GM19351 (cell line): Measurements from ENCODE around the gene DQX1.
A peak's percentile ranks its signal among the peaks of the same experiment; 100 is the strongest.

Experiments used
- ATAC-seq: cut with Tn5 transposase; IDR thresholded peaks from one replicate; pipeline ENCODE4 v1.9.1; 2021; ENCODE audit warnings: mild to moderate bottlenecking, moderate library complexity; ENCODE audit not compliant: unreplicated experiment

The DQX1 gene

DNA sequence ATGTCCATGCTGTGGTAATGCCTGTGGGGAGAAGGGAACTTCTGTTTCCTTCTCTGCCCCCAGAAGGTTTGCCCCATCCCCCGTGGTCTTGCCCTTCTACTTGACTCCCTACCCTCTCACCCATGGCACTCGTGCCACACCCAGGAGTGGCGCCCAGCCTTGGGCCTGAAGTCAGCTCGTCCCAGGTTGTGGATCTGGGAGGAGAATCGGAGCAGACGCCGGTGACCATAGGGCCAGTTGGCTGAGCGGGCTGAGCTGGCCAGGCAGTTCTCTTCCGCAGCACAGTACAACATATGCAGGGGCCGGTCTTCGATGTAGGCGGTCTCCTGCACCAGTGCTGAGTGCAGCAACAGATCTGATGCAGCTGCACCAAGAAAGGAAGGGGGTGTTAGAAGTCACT is 8.4 kb upstream of the DQX1 start:
- ATAC-seq: no peak

- ATAC-seq: no peak
Measured at GRCh38 chr2:74533464-74533863, 7.4 kb upstream of the DQX1 start.

DNA sequence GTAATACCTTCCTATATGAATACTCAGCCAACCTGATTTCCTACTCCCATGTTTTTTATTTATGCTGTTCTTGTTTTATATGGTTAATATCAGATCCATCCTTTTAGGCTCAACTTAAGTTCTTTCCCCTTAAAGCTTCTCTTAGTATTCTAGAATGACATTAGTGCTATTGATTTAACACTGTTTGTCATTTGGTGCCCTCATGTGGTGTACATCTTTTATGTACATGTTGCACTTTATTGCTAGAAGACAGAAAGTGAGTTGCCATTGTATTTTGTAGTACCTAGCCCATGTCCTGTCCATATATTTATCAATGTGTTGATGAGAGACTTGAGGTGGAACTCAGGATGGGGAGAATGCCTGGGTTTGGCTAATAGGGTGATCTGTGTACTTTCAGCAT is 6.2 kb upstream of the DQX1 start:
- ATAC-seq: no peak

DNA sequence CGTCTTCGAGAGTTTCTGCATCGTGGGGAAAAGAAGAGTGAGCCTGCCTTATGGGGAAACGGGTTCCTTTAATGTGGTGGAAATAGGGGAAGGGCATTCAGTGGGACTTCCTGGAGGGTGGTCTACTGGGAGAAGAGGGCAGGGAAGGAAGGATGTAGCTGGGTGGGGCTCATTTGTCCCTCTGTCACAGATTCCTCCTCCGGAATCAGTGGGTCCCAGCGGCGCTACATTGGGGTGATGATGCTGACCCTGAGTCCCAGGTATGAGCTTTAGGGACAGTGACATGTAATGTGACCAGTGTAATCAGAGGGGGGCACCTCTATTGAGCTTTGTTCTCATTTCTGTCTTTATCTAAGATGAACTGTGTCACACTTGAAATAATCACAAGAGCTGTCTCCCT is 5.6 kb upstream of the DQX1 start:
- ATAC-seq: no peak

- ATAC-seq: peak; percentile 35
Measured at GRCh38 chr2:74530239-74531187, 4.5 kb upstream of the DQX1 start.

DNA sequence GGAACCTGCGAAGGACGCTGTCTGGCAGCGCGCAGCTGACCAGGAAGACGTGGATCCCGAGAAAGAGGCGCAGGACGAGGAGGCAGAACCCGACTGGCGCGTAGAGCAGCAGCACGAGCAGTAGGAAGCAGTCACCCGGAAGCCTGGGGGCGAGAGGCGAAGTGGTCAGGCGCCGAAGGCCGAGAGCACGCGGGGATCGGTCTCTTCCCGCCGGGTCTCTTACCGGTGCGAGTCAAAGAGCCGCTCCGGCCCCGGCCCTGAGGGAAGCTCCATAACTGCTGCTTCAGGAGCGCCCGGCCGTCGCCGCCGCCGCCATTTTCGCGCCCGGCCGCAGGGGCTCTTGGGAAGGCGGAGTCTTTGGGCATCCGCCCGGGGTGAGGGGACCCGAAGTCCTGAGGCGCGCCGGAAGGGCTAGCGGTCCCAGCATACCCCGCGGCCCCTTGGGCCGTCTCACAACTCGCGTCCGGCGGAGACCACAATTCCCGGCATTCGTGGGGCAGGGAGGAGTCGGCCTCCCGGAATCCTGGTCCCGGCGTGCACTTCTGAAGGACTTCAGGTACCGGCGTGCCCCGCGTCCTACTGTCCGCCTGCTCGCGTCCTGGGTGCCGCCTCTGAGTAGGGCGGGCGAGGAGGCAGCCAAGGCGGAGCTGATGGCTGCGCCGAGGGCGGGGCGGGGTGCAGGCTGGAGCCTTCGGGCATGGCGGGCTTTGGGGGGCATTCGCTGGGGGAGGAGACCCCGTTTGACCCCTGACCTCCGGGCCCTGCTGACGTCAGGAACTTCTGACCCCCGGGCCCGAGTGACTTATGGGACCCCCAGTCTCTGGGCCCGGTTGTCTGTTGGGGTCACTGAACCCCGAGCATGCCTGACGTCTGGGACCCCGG is 3.6 kb upstream of the DQX1 start, which contains the start of the genes AUP1 and HTRA2:
Gene AUP1, minus strand, starts transcription at position 350 of the 882 bp plus-strand sequence. Its CDS starts 77 bp downstream, at position 273.
Gene HTRA2, plus strand, starts transcription at position 577 of the 882 bp plus-strand sequence. Its CDS starts 74 bp downstream, at position 651.
- peak; percentile 76 for ATAC-seq

DNA sequence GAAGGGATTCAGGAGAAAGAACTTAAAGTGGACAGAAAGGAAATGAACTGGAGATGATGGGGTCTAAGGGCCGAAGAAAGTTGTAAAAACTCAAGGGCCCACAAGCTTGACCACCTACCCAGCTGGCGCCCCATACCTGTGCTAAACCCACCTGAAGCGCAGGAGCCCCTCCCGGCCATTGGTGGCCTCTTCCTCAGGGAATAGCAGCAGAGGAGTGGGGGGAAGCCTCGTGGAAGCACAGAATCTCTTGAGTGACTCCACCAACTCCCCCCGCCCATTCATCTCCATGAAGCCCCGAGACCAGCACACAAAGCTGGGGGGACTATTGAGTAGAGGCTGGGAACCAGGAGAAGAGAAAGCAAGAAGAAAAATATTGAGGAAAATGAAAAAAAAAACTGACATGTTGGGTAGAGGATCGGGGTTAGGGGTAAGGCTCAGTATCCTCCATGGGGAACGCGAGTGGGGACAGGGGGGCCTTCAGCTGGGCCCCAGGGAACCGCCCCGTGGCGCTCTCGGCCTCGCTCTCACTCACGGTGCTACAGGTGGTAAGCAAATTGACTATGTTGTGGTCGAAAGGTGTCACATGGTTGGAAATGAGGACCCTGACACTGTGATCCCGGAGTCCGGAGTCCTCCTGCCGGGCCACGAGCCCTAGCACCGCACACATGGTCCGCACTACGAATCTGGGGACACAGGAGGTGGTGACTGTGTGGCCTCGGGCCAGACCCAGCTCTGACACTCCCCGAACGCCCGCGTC is 2.7 kb upstream of the DQX1 start:
- peak; percentile 5 for ATAC-seq

DNA sequence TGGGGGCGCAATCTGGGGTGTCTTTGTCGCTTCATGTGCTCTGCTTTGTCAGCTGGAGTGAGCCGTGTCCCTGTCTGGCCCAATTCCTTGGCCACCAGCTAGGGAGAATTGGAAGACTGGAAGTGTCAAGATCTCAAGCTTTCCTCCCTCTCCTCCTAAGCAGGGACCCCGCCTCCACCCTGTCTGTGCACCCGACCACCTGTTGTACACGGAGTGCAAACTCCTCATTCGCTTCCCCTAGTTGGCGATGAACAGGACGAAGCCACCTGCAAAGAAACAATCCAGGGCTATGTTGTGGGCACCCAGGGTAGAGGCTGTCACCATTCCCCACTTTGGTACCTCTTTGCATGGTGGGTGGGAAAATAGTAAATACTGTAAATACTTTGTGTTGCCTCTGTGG is 1.7 kb upstream of the DQX1 start:
- ATAC-seq: no peak

DNA sequence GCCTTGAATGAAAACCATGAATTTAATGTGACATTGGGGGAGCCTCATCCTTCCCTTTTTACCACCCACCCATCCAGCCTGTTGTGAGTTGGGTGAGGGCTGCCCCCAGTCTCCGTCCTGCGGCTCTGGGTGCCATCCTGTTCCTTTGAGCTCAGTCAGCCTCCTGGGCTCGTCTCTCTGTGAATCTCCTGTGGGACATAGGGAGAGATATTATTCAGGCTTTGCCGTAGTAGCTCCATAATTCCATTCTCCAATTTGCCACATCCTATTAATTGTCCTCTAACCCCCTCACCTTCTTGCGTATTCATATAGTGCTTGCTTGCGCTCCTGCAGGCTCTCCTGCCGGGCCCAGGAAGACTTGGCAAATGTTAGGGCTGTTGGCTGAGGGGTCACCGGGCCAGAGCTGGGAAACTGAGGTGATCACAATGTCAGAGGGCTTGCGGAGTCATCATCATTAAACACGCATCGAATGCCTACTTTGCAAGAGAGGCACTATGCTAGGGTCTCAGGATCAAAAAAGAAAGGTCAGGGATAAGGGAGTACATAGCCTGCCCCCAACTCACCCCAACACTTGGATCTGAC is 709 bp upstream of the DQX1 start:
- no peak for ATAC-seq

DNA sequence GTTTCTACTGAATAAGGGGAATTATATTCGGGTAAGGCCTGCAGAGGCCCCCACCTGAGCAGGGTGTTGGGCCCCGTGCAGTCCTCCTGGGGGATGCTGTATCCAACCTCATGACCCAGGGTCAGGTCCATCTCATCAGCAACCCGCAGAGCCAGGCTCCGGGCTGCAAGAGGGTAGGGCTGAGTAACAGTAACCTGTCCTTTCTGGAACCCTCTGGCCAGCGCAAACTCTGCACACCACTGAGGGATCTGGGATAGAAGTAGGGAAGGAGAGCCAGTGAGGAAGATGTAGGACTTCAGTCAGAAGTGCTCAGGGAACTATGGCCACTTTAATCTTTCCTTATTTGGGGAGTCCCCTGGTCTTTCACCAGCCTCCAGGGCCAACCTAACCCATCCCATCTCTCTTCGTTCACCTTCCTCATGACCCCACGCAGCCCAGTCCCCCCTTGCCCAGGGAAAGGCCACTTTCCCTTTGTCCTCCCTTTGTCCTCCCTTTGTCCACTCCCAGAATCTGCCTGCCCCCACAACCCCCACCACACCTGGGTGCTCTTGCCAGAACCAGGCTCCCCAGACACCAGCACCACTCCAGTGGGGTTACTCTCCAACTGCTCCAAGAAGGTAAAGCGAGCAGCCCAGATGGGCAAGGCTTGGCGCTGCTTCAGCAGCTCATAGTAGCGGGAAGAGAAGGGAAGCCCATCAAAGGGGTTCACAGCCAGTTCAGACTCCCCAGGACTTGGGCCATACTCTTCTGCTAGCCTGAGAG is 895 bp downstream of the DQX1 start:
- no peak for ATAC-seq

- no peak for ATAC-seq
Measured at GRCh38 chr2:74524005-74524404, 2.0 kb downstream of the DQX1 start.

- no peak for ATAC-seq
Measured at GRCh38 chr2:74522516-74522915, 3.5 kb downstream of the DQX1 start.

DNA sequence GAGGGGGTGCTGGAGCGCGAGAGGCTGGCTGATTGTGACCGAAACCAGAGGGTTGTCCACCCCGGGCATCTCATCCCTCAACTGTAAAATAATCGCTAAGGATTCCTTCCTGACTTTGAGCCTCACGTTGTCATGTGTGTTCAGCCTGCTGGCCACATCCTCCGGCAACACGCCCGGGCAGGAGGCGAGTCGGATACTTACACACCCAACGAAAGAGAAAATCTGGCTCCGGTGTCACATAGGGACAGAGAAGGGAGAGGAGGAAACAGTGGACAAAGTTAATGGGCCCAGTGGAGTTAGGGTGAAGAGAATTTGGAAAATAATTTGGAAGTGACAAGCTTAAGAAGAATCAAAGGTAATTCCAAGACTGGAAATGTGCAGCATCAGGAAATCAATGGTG is 9.4 kb downstream of the DQX1 start:
- ATAC-seq: no peak

GRCh38 chr2:74515981-74516633 is 9.9 kb downstream of the DQX1 start:
- no peak for ATAC-seq

GRCh38 chr2:74515271-74515980 is 10.6 kb downstream of the DQX1 start:
- ATAC-seq: no peak

GRCh38 chr2:74514368-74515270 is 11.4 kb downstream of the DQX1 start, which contains the start of gene TLX2:
Gene TLX2, plus strand, starts transcription at chr2:74514450. Its CDS starts 357 bp downstream, at chr2:74514807.
- ATAC-seq: no peak

GRCh38 chr2:74513605-74514367 is 12.2 kb downstream of the DQX1 start:
- ATAC-seq: no peak
